ENCODE data around the gene HK3.
"Not testable (repeated sequence)": the region's sequence is repeated elsewhere in the genome, so short reads cannot be mapped to it uniquely, and the experiment has no call there.

The HK3 gene

GRCh38 chr5:176877793-176878331 is 21.3 kb downstream of the HK3 start:
- Histone ChIP-seq H3K27me3 (ENCODE audit: control insufficient read depth, insufficient read depth, low read length) (peaks cover 15% of the 10 kb centered on the region), H3K4me1 (ENCODE audit: control insufficient read depth, insufficient read depth, low read length) (no peaks in the 10 kb centered on the region), H3K9ac (ENCODE audit: low read length) (no peak overlapping the region), H3K36me3 (ENCODE audit: control insufficient read depth, insufficient read depth, low read length) (no peaks in the 10 kb centered on the region), H3K4me3 (ENCODE audit: low read length) (no peak overlapping the region), H3K27ac (ENCODE audit: low read depth, low read length) (no peak overlapping the region)

GRCh38 chr5:176876506-176877431 is 22.4 kb downstream of the HK3 start:
- H3K9ac ChIP-seq (ENCODE audit: low read length), result no peak overlapping the region
- H3K27ac ChIP-seq (ENCODE audit: low read depth, low read length), result no peak overlapping the region
- peaks cover 15% of the 10 kb centered on the region for H3K27me3 ChIP-seq (ENCODE audit: control insufficient read depth, insufficient read depth, low read length)
- H3K4me1 ChIP-seq (ENCODE audit: control insufficient read depth, insufficient read depth, low read length), result no peaks in the 10 kb centered on the region
- no peak overlapping the region for H3K4me3 ChIP-seq (ENCODE audit: low read length)
- no peaks in the 10 kb centered on the region for H3K36me3 ChIP-seq (ENCODE audit: control insufficient read depth, insufficient read depth, low read length)

GRCh38 chr5:176875783-176876505 is 23.2 kb downstream of the HK3 start:
- Histone ChIP-seq H3K4me3 (ENCODE audit: low read length) (no peak overlapping the region), H3K27me3 (ENCODE audit: control insufficient read depth, insufficient read depth, low read length) (peaks cover 15% of the 10 kb centered on the region), H3K36me3 (ENCODE audit: control insufficient read depth, insufficient read depth, low read length) (no peaks in the 10 kb centered on the region), H3K27ac (ENCODE audit: low read depth, low read length) (no peak overlapping the region), H3K4me1 (ENCODE audit: control insufficient read depth, insufficient read depth, low read length) (no peaks in the 10 kb centered on the region), H3K9ac (ENCODE audit: low read length) (no peak overlapping the region)

- H3K27me3 ChIP-seq (ENCODE audit: control insufficient read depth, insufficient read depth, low read length), result peaks cover 15% of the 10 kb centered on the region
- no peak overlapping the region for H3K4me3 ChIP-seq (ENCODE audit: low read length)
- no peaks in the 10 kb centered on the region for H3K4me1 ChIP-seq (ENCODE audit: control insufficient read depth, insufficient read depth, low read length)
- H3K9ac ChIP-seq (ENCODE audit: low read length), result no peak overlapping the region
- no peak overlapping the region for H3K27ac ChIP-seq (ENCODE audit: low read depth, low read length)
- no peaks in the 10 kb centered on the region for H3K36me3 ChIP-seq (ENCODE audit: control insufficient read depth, insufficient read depth, low read length)
Measured at GRCh38 chr5:176875014-176875550, 24.1 kb downstream of the HK3 start.

- Histone ChIP-seq H3K36me3 (ENCODE audit: control insufficient read depth, insufficient read depth, low read length) (no peaks in the 10 kb centered on the region), H3K9ac (ENCODE audit: low read length) (no peak overlapping the region), H3K27me3 (ENCODE audit: control insufficient read depth, insufficient read depth, low read length) (peaks cover 15% of the 10 kb centered on the region), H3K27ac (ENCODE audit: low read depth, low read length) (no peak overlapping the region), H3K4me3 (ENCODE audit: low read length) (no peak overlapping the region), H3K4me1 (ENCODE audit: control insufficient read depth, insufficient read depth, low read length) (no peaks in the 10 kb centered on the region)
Measured at GRCh38 chr5:176874198-176874780, 24.9 kb downstream of the HK3 start.

GRCh38 chr5:176873541-176874172 is 25.5 kb downstream of the HK3 start:
- Histone ChIP-seq H3K4me1 (ENCODE audit: control insufficient read depth, insufficient read depth, low read length) (no peaks in the 10 kb centered on the region), H3K36me3 (ENCODE audit: control insufficient read depth, insufficient read depth, low read length) (no peaks in the 10 kb centered on the region), H3K27ac (ENCODE audit: low read depth, low read length) (no peak overlapping the region), H3K9ac (ENCODE audit: low read length) (no peak overlapping the region), H3K4me3 (ENCODE audit: low read length) (no peak overlapping the region), H3K27me3 (ENCODE audit: control insufficient read depth, insufficient read depth, low read length) (peaks cover 15% of the 10 kb centered on the region)

GRCh38 chr5:176873011-176873410 is 26.1 kb downstream of the HK3 start:
- not testable (repeated sequence) for H3K27ac ChIP-seq (ENCODE audit: low read depth, low read length); H3K9ac ChIP-seq (ENCODE audit: low read length); H3K4me1 ChIP-seq (ENCODE audit: control insufficient read depth, insufficient read depth, low read length); H3K36me3 ChIP-seq (ENCODE audit: control insufficient read depth, insufficient read depth, low read length); H3K4me3 ChIP-seq (ENCODE audit: low read length)
- H3K27me3 ChIP-seq (ENCODE audit: control insufficient read depth, insufficient read depth, low read length), result peaks cover 15% of the 10 kb centered on the region

- H3K27me3 ChIP-seq (ENCODE audit: control insufficient read depth, insufficient read depth, low read length), result peaks cover 15% of the 10 kb centered on the region
- H3K4me1 ChIP-seq (ENCODE audit: control insufficient read depth, insufficient read depth, low read length); H3K27ac ChIP-seq (ENCODE audit: low read depth, low read length): not testable (repeated sequence)
Measured at GRCh38 chr5:176872586-176872985, 26.6 kb downstream of the HK3 start.

GRCh38 chr5:176870644-176871043 is 28.5 kb downstream of the HK3 start:
- not testable (repeated sequence) for H3K27me3 ChIP-seq (ENCODE audit: control insufficient read depth, insufficient read depth, low read length); H3K36me3 ChIP-seq (ENCODE audit: control insufficient read depth, insufficient read depth, low read length); H3K4me1 ChIP-seq (ENCODE audit: control insufficient read depth, insufficient read depth, low read length); H3K4me3 ChIP-seq (ENCODE audit: low read length); H3K27ac ChIP-seq (ENCODE audit: low read depth, low read length); H3K9ac ChIP-seq (ENCODE audit: low read length)

More at GRCh38 chr5:176872586-176872985, 26.6 kb downstream of the HK3 start:
- not testable (repeated sequence) for H3K9ac ChIP-seq (ENCODE audit: low read length); H3K36me3 ChIP-seq (ENCODE audit: control insufficient read depth, insufficient read depth, low read length); H3K4me3 ChIP-seq (ENCODE audit: low read length)

- no peak overlapping the region for H3K9ac ChIP-seq (ENCODE audit: low read length)
- no peaks in the 10 kb centered on the region for H3K36me3 ChIP-seq (ENCODE audit: control insufficient read depth, insufficient read depth, low read length)
- H3K4me1 ChIP-seq (ENCODE audit: control insufficient read depth, insufficient read depth, low read length), result no peaks in the 10 kb centered on the region
- H3K27me3 ChIP-seq (ENCODE audit: control insufficient read depth, insufficient read depth, low read length), result peaks cover 2% of the 10 kb centered on the region
- no peak overlapping the region for H3K27ac ChIP-seq (ENCODE audit: low read depth, low read length)
- H3K4me3 ChIP-seq (ENCODE audit: low read length), result no peak overlapping the region
Measured at GRCh38 chr5:176870110-176870591, 29.0 kb downstream of the HK3 start.

- H3K4me3 ChIP-seq (ENCODE audit: low read length), result no peak overlapping the region
- H3K27ac ChIP-seq (ENCODE audit: low read depth, low read length), result no peak overlapping the region
- H3K4me1 ChIP-seq (ENCODE audit: control insufficient read depth, insufficient read depth, low read length), result no peaks in the 10 kb centered on the region
- H3K9ac ChIP-seq (ENCODE audit: low read length), result no peak overlapping the region
- no peaks in the 10 kb centered on the region for H3K36me3 ChIP-seq (ENCODE audit: control insufficient read depth, insufficient read depth, low read length)
- peaks cover under 1% of the 10 kb centered on the region for H3K27me3 ChIP-seq (ENCODE audit: control insufficient read depth, insufficient read depth, low read length)
Measured at GRCh38 chr5:176869501-176870109, 29.5 kb downstream of the HK3 start.

All from rectal smooth muscle tissue (tissue), 1 donor.